Aorta (tissue), 5 donors: ENCODE measurements around the gene PGAM2. TPM values are rescaled to one million over a fixed set of nuclear protein-coding genes. Genes with fewer than 3 reads are reported as not detected.
"Not testable (repeated sequence)": the region's sequence is repeated elsewhere in the genome, so short reads cannot be mapped to it uniquely, and the experiment has no call there.

Source experiments
- ATAC-seq: fragments of 200-7000 bp; cut with Tn5 transposase; one replicate; pipeline ENCODE4 v1.9.1; 2022; ENCODE audit warnings: moderate library complexity; ENCODE audit not compliant: low FRiP score
- DNase-seq, 2 donors: peaks; one replicate each; pipeline ENCODE4 v3.0.0-alpha.2; 2020
- H3K27ac ChIP-seq, 2 donors: one replicate each; pipeline ENCODE4 v1.5.1; 2013; ENCODE audit warnings: low read length in 2 of 2, mild to moderate bottlenecking in 2 of 2, moderate library complexity in 2 of 2, control low read depth in 1 of 2, inconsistent platforms in 1 of 2, low read depth in 1 of 2
- H3K27me3 ChIP-seq, 2 donors: one replicate each; pipeline ENCODE4 v1.6.1; 2013; ENCODE audit warnings: control low read depth in 1 of 2, low read length in 1 of 2, mild to moderate bottlenecking in 1 of 2, moderate library complexity in 1 of 2; ENCODE audit not compliant: insufficient read depth in 2 of 2, control insufficient read depth in 1 of 2
- H3K36me3 ChIP-seq, 2 donors: one replicate each; pipeline ENCODE4 v1.6.1; 2013; ENCODE audit warnings: control low read depth in 1 of 2, low read length in 1 of 2, mild to moderate bottlenecking in 1 of 2; ENCODE audit not compliant: insufficient read depth in 2 of 2, control insufficient read depth in 1 of 2
- H3K4me1 ChIP-seq, 2 donors: one replicate each; pipeline ENCODE4 v1.6.1; 2013; ENCODE audit warnings: low read length in 2 of 2, control low read depth in 1 of 2, mild to moderate bottlenecking in 1 of 2, moderate library complexity in 1 of 2; ENCODE audit not compliant: insufficient read depth in 2 of 2, control insufficient read depth in 1 of 2
- H3K4me3 ChIP-seq, 2 donors: one replicate each; pipeline ENCODE4 v1.5.1; 2013; ENCODE audit warnings: low read length in 2 of 2, control low read depth in 1 of 2, mild to moderate bottlenecking in 1 of 2
- H3K9me3 ChIP-seq: one replicate; pipeline ENCODE4 v1.6.1; 2013; ENCODE audit warnings: mild to moderate bottlenecking, low read length; ENCODE audit not compliant: control insufficient read depth
- WGBS, 2 donors: extraction: QIAGEN DNeasy Blood & Tissue Kit; methylation state at CpG; one replicate each; pipeline ENCODE4 v1.1.7; 2013; 5-methylcytosine and 5-hydroxymethylcytosine counted together
- intact Hi-C, 2 donors: fragments of 100-400 bp; cut with DNase I; formaldehyde crosslinking; loops; one replicate each; pipeline versions ENCODE4 v1.14.2 to v1.15.0; 2022
- polyA plus RNA-seq, 2 donors: library from polyadenylated mRNA; stranded (reverse); fragments of 200-250 nt; gene quantifications; one replicate each; pipeline ENCODE4 v1.2.3, GENCODE V29; 2013
- total RNA-seq, 2 donors: library from RNA; stranded (reverse); fragmentation: NEBNext Ultra II Directional; extraction: Animal tissue kit (Norgen Biotek cat#: 25700); gene quantifications; one replicate each; pipeline ENCODE4 v1.2.1, GENCODE V29; 2021
- donor health status: healthy with polysubstance abuse.
- donor health status: Bipolar disorder and iron deficiency.
- donor health status: DM: no; HTN: no; CAD: no.
- donor health status: DM: no; HTN: no; CAD: no.
- donor health status: DM: yes; HTN: yes; CAD: no.

The PGAM2 gene
- total and polyA plus RNA-seq, 4 donors: 4.1 to 9.5 (median 6.4) TPM

DNA sequence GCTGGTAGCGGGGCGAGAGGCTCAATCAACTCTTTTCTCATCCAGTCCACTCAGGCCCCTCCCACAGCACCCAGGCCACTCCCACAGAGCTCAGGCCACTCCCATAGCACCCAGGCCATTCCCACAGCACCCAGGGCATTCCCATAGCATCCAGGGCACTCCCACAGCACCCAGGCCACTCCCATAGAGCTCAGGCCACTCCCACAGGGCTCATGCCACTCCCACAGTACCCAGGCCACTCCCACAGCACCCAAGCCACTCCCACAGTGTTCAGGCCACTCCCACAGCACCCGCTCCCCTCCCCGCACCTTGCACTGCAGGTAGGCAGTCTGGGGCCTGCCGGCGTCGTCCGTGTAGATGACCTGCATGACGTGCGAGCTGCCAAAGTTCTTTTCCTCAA, 29.0 kb downstream of the PGAM2 start:
- H3K4me3 ChIP-seq, intact Hi-C loops, ATAC-seq, H3K9me3 ChIP-seq, H3K36me3 ChIP-seq, H3K4me1 ChIP-seq, H3K27me3 ChIP-seq, H3K27ac ChIP-seq: not testable (repeated sequence)
- DNase-seq: peak in 1 of 2 donors; percentile 51
- WGBS, 2 donors: 37 to 60% methylated on average over 7 to 10 of the region's 10 CpGs

DNA sequence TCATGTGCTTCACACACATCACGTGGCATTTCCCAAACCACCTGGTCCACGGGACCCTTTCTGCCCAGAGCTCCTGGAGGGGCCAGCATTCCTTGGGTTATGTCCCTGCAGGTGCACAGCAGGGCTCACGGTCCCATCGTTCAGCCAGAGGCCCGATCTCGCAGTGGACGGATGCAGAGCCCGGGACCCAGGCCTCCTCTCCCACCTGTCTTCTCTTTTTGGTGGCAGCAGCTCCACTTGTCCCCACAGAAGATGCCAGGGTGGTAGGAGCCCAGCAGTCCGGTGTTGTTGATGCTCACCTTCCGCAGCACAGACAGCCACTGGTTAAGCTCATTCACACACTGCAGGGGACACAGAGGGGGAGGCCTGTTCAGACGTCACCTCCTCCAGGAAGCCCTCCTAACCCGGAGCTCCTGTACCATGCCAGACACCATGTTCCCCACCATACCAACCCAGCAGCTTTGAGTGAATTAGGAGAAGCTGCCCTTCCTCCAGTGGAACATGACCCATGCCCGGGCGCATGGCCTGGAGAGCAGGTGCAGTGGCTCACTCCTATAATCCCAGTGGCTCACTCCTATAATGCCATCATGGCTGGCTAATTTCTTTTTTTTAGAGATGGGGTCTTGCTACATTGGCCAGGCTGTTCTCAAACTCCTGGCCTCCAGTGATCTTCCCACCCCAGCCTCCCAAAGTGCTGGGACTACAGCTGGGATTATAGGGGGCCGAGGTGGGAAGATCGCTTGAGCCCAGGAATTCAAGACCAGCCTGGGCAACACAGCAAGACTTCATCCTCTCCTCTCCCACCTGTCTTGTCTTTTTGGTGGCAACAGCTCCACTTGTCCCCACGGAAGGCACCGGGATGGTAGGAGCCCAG, 31.2 kb downstream of the PGAM2 start:
- H3K27me3 ChIP-seq, ATAC-seq, H3K4me1 ChIP-seq, intact Hi-C loops, H3K4me3 ChIP-seq, DNase-seq, H3K36me3 ChIP-seq, H3K9me3 ChIP-seq, H3K27ac ChIP-seq: not testable (repeated sequence)
- 87 to 91% methylated on average over 16 to 17 of the region's 18 CpGs for WGBS, 2 donors

DNA sequence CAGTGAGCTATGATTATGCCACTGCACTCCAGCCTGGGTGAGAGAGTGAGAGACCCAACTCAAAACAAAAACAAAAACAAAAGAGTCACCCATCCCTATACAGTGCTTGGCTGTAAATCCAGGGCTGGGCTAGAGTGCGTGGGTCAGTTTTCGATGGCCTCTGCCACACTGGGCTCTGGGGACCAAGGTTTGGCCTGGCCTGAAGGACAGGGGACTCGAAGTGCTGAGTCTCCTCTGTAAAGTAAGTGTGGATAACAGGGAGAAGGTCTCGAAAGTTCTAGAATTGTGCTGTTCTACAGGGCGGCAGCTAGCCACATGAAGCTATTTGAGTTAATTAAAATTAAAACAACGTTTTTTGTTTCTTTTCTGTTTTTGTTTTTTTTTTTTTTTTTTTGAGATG, 33.3 kb downstream of the PGAM2 start:
- H3K27me3 ChIP-seq, intact Hi-C loops, H3K9me3 ChIP-seq, H3K4me3 ChIP-seq, ATAC-seq, H3K36me3 ChIP-seq, DNase-seq, H3K4me1 ChIP-seq, H3K27ac ChIP-seq: not testable (repeated sequence)
- 80 to 82% methylated on average over 6 of the region's 6 CpGs for WGBS, 2 donors

DNA sequence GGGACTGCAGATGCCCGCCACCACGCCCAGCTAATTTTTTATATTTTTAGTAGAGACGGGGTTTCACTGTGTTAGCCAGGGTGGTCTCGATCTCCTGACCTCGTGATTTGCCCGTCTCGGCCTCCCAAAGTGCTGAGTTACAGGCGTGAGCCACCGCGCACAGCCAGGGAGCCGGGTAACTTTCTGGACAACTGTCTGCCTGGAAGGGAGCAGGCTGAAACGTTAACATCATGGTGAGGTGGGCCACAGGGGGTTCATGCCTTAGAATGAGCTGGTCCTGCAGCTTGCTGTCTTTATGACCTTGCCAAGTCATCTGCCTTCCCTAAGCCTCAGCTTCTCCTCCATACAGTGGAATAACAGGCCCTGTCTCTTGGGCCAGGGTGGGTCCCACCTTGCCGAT, 34.0 kb downstream of the PGAM2 start:
- H3K9me3 ChIP-seq, H3K27ac ChIP-seq, intact Hi-C loops, H3K27me3 ChIP-seq, H3K4me1 ChIP-seq, H3K36me3 ChIP-seq, ATAC-seq, H3K4me3 ChIP-seq, DNase-seq: not testable (repeated sequence)
- 83 to 87% methylated on average over 12 of the region's 13 CpGs for WGBS, 2 donors

DNA sequence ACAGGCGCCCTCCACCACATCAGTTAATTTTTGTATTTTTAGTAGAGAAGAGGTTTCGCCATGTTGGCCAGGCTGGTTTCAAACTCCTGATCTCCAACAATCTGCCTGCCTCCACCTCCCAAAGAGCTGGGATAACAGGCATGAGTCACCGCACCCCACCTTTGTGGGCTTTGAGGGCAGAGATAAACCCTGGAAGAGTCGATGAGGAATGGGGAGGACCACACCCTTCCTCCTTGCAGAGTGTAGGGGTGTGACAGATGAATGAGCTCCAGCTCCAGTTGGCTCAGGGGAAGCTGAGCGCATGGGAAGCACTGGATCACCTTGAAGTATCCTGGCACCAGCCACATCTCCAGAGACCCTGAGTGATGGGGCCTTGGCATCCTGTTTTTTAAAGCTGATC, 35.3 kb downstream of the PGAM2 start:
- H3K9me3 ChIP-seq, DNase-seq, H3K36me3 ChIP-seq, intact Hi-C loops, H3K27me3 ChIP-seq, H3K4me1 ChIP-seq, H3K4me3 ChIP-seq, H3K27ac ChIP-seq, ATAC-seq: not testable (repeated sequence)
- 93 to 100% methylated on average over 3 to 4 of the region's 5 CpGs for WGBS, 2 donors

DNA sequence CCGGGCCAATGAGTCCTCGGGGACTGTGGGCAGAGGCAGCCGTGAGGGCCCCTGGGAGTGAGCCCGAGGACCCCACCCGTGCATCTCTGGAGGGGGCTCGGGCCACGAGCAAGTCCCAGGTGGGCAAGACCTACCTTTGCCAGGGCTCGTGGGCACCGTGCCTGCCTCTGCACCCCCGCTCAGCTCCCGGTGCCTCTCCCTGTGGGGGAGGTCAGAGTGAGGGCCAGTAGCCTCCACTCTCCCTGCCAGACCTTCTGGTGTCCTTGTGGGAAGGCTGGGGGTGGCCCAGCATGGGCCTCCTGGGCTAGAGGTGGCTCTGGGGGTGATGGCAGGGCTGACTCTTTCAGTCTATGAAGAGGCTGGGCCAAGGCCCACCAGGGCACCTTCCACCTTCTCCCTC, 35.9 kb downstream of the PGAM2 start:
- ATAC-seq, H3K9me3 ChIP-seq, H3K27me3 ChIP-seq, DNase-seq, intact Hi-C loops, H3K36me3 ChIP-seq, H3K4me1 ChIP-seq, H3K4me3 ChIP-seq, H3K27ac ChIP-seq: not testable (repeated sequence)
- WGBS, 2 donors: 90 to 93% methylated on average over 3 to 6 of the region's 11 CpGs

DNA sequence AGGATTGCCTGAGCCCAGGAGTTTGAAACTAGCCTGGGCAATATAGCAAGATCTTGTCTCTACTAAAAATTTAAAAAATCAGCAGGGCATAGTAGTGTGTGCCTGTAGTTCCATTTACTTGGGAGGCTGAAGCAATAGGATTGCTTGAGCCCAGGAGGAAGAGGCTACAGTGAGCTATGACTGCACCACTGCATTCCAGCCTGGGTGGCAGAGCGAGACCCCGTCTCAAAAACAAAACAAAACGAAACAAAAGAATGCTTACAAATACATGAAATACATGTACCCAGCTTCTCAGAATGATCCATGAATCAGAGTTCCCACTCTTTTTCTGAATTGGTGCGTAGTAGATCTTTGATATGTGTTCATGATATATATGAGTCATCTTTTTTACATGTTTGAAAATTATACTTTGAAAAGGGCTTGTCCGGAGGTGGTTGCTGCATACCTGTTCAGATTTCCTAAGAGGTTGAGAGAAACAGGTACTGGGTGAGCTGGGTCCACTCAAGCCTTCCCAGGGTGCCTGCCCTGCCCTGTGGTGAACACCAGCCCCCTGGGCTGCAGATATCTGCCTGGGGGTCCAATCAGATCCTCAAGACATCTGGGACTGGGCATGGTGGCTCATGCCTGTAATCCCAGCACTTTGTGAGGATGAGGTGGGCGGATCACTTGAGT, 42.4 kb downstream of the PGAM2 start:
- H3K4me3 ChIP-seq, H3K4me1 ChIP-seq, H3K9me3 ChIP-seq, DNase-seq, H3K27me3 ChIP-seq, H3K27ac ChIP-seq, intact Hi-C loops, ATAC-seq, H3K36me3 ChIP-seq: not testable (repeated sequence)
- 60 to 64% methylated on average over 6 of the region's 6 CpGs for WGBS, 2 donors

DNA sequence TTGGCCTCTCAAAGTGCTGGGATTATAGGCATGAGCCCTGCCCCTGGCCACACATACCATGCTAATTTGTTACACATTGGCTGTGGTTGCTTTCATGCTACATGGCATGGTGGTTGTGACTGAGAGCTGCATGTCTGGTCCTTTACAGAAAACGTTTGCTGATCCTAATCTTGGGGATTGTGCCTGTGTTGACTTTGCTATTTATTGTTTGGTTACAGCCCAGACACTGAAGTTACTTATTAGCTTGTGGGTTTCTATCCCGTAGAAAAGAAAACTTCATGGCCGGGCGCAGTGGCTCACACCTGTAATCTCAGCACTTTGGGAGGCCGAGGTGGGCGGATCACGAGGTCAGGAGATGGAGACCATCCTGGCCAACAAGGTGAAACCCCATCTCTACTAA, 43.3 kb downstream of the PGAM2 start:
- WGBS, 2 donors: 87 to 88% methylated on average over 6 of the region's 7 CpGs
- H3K9me3 ChIP-seq, intact Hi-C loops, H3K4me3 ChIP-seq, H3K4me1 ChIP-seq, H3K27me3 ChIP-seq, H3K36me3 ChIP-seq, H3K27ac ChIP-seq, ATAC-seq, DNase-seq: not testable (repeated sequence)

DNA sequence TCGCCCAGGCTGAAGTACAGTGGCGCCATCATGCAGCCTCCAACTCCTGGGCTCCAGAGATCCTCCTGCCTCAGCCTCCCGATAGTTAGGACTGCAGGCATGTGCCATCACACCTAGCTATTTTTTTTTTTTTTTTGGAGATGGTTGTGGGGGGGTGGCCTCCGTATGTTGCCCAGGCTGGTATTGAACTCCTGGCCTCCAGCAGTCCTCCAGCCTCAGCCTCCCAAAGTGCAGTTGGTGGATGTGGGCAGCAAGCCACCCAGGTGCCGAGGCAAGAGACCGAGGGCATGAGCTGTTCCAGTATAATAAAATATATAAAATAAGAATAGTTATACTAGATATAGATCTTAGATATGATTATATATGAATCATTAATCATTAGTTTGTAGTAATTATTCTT, 45.5 kb downstream of the PGAM2 start:
- H3K4me1 ChIP-seq, H3K36me3 ChIP-seq, H3K4me3 ChIP-seq, H3K27ac ChIP-seq, intact Hi-C loops, ATAC-seq, H3K27me3 ChIP-seq, H3K9me3 ChIP-seq, DNase-seq: not testable (repeated sequence)
- WGBS, 2 donors: 74% methylated on average over 5 to 6 of the region's 6 CpGs
